B cell (primary cell): ENCODE results near the gene COL19A1. TPM values are rescaled to one million over a fixed set of nuclear protein-coding genes. Genes with fewer than 3 reads are reported as not detected.

Experiments
- ATAC-seq: fragments of 200-7000 bp; cut with Tn5 transposase; one replicate; pipeline ENCODE4 v1.10.0; 2021; ENCODE audit warnings: low read depth, mild to moderate bottlenecking, moderate number of reproducible peaks, moderate library complexity
- CTCF ChIA-PET: fragments of 350-600 bp; sonication (Branson Sonifier 250); formaldehyde crosslinking; loops from one replicate; lab custom pipeline; 2021; ENCODE audit warnings: antibody characterized with exemption, inconsistent platforms; lab: Charles Lee
- POLR2A ChIA-PET: fragments of 350-600 bp; sonication (Branson Sonifier 250); formaldehyde crosslinking; loops from one replicate; lab custom pipeline; 2021; ENCODE audit warnings: antibody characterized with exemption; lab: Charles Lee
- DNase-seq: peaks from one replicate; pipeline ENCODE4 v3.0.0; 2013
- H2AFZ ChIP-seq: 2 replicates; pipeline ENCODE4 v1.6.1; 2012; ENCODE audit warnings: mild to moderate bottlenecking, low read depth, low read length; ENCODE audit not compliant: insufficient read depth, poor library complexity, severe bottlenecking
- H3K27ac ChIP-seq, 2 donors: 1 replicate in 1 of 2; 2 replicates in 1 of 2; pipeline ENCODE4 v1.5.1; 2012 to 2013; ENCODE audit warnings: low read length in 2 of 2, mild to moderate bottlenecking in 2 of 2, moderate library complexity in 1 of 2
- H3K27me3 ChIP-seq, 4 experiments: fragments of 200-600 bp in 1 of 4; sonication (generic) in 1 of 4; replicated peaks in 1 of 4; 1 replicate in 2 of 4; 2 replicates in 2 of 4; pipeline versions ENCODE4 v1.6.1 to v1.7.0; 2013 to 2016; ENCODE audit warnings: low read length in 3 of 4, mild to moderate bottlenecking in 2 of 4, mixed read lengths in 1 of 4, moderate library complexity in 1 of 4; ENCODE audit not compliant: insufficient read depth in 4 of 4, control insufficient read depth in 3 of 4; ENCODE audit errors: control extremely low read depth in 1 of 4
- H3K36me3 ChIP-seq, 2 experiments: replicated peaks in 1 of 2; 1 replicate in 1 of 2; 2 replicates in 1 of 2; pipeline versions ENCODE4 v1.6.1 to v1.7.1; 2013; ENCODE audit warnings: low read length in 1 of 2; ENCODE audit not compliant: insufficient read depth in 2 of 2, control insufficient read depth in 1 of 2; ENCODE audit errors: control extremely low read depth in 1 of 2, extremely low read depth in 1 of 2
- H3K4me1 ChIP-seq, 2 donors: fragments of 200-600 bp in 1 of 2; sonication (generic) in 1 of 2; 1 replicate in 1 of 2; 2 replicates in 1 of 2; pipeline versions ENCODE4 v1.5.1 to v1.6.1; 2013 to 2017; ENCODE audit warnings: low read length in 2 of 2; ENCODE audit not compliant: control insufficient read depth in 2 of 2, insufficient read depth in 2 of 2
- H3K4me2 ChIP-seq: replicated peaks from 2 replicates; pipeline ENCODE3; 2012; ENCODE audit warnings: mild to moderate bottlenecking, low read depth, low read length; ENCODE audit not compliant: poor library complexity, severe bottlenecking
- H3K4me3 ChIP-seq, 5 experiments: fragments of 200-600 bp in 1 of 5; sonication (generic) in 1 of 5; 1 replicate in 3 of 5; 2 replicates in 2 of 5; pipeline versions ENCODE4 v1.5.1 to v1.7.0; 2011 to 2016; ENCODE audit warnings: low read length in 4 of 5, mild to moderate bottlenecking in 4 of 5, low read depth in 2 of 5, control low read depth in 1 of 5, moderate library complexity in 1 of 5; ENCODE audit not compliant: insufficient read depth in 1 of 5; ENCODE audit errors: control extremely low read depth in 1 of 5, extremely low read depth in 1 of 5
- H3K79me2 ChIP-seq: fragments of 200-600 bp; sonication (generic); one replicate; pipeline ENCODE4 v1.6.0; 2016; ENCODE audit warnings: low read length; ENCODE audit not compliant: control insufficient read depth, insufficient read depth
- H3K9ac ChIP-seq: fragments of 200-600 bp; sonication (generic); 2 replicates; pipeline ENCODE4 v1.6.1; 2017; ENCODE audit warnings: mild to moderate bottlenecking, low read length, moderate library complexity
- H3K9me3 ChIP-seq, 3 donors: one replicate each; pipeline versions ENCODE4 v1.6.1 to v1.7.1; 2013; ENCODE audit warnings: low read length in 2 of 3; ENCODE audit not compliant: control insufficient read depth in 2 of 3, insufficient read depth in 1 of 3; ENCODE audit errors: control extremely low read depth in 1 of 3
- H4K20me1 ChIP-seq: 2 replicates; pipeline ENCODE4 v1.6.0; 2012; ENCODE audit warnings: mild to moderate bottlenecking, low read length; ENCODE audit not compliant: insufficient read depth, control insufficient read depth, poor library complexity, severe bottlenecking
- H3K27ac Mint-ChIP-seq: one replicate; pipeline ENCODE4 v1.8.0; 2021; ENCODE audit warnings: mixed read lengths
- H3K27me3 Mint-ChIP-seq: one replicate; pipeline ENCODE4 v1.8.0; 2021; ENCODE audit warnings: mixed read lengths
- H3K4me1 Mint-ChIP-seq: one replicate; pipeline ENCODE4 v1.8.0; 2021; ENCODE audit warnings: mixed read lengths
- H3K4me3 Mint-ChIP-seq: one replicate; pipeline ENCODE4 v1.8.0; 2021; ENCODE audit warnings: mixed read lengths
- H3K9me3 Mint-ChIP-seq: one replicate; pipeline ENCODE4 v1.8.0; 2022; ENCODE audit warnings: mixed read lengths; ENCODE audit not compliant: insufficient read depth
- CTCF ChIP-seq: fragments of 200-600 bp; IDR thresholded peaks from one replicate; pipeline ENCODE4 v1.8.0; 2022; ENCODE audit warnings: antibody characterized with exemption, mild to moderate bottlenecking
- EZH2 ChIP-seq: IDR thresholded peaks from 2 replicates; pipeline ENCODE4 v1.6.1; 2012; ENCODE audit warnings: borderline replicate concordance, low read depth, mild to moderate bottlenecking, moderate library complexity, low read length; ENCODE audit not compliant: insufficient read depth, poor library complexity, severe bottlenecking
- WGBS: methylation state at CpG from one replicate; pipeline ENCODE4 v1.1.5; 2013; ENCODE audit warnings: missing lambda C conversion rate; ENCODE audit not compliant: insufficient coverage; 5-methylcytosine and 5-hydroxymethylcytosine counted together
- intact Hi-C: fragments of 100-400 bp; cut with micrococcal nuclease; formaldehyde crosslinking; loops from one replicate; pipeline ENCODE4 v1.10.0; 2022
- polyA plus RNA-seq: library from polyadenylated mRNA; depleted of rRNA; stranded (reverse); fragments of >200 nt; gene quantifications from 2 replicates; pipeline ENCODE4 v1.2.3, GENCODE V29; 2012
- total RNA-seq, 2 donors: library from RNA; stranded (reverse); fragments of 120-200 nt in 1 of 2; gene quantifications; 1 replicate in 1 of 2; 2 replicates in 1 of 2; pipeline versions ENCODE4 v1.2.3 to v1.2.4, GENCODE V29; 2013 to 2022

The COL19A1 gene
- total and polyA plus RNA-seq, 2 donors (not counting 1 experiment from before 2014, with no cell fraction given): 14.6 to 61.4 TPM

- Mint-ChIP-seq H3K4me3 (no peak overlapping the region), H3K27ac (no peak overlapping the region), H3K4me1 (peaks cover 6% of the 10 kb centered on the region), H3K9me3 (peaks cover 6% of the 10 kb centered on the region), H3K27me3 (no peaks in the 10 kb centered on the region)
- H3K36me3 ChIP-seq: no peaks in the 10 kb centered on the region
- no CpG with 5 or more reads among the region's 1 CpG for WGBS
- intact Hi-C loops: no loop called here
- H3K79me2 ChIP-seq: peaks cover 20% of the 10 kb centered on the region
- H3K27ac ChIP-seq: no peak overlapping the region
- H3K4me3 ChIP-seq: no peak overlapping the region
- no peaks in the 10 kb centered on the region for H3K27me3 ChIP-seq
- ChIA-PET CTCF (interaction anchor here (1.6 kb wide), 1 partner anchor 21 kb away, joined by 3 read pairs; no protein-coding TSS in a partner anchor), POLR2A (no interaction called here)
- ATAC-seq (no peak), DNase-seq (no peak)
- H2AFZ ChIP-seq: no peak overlapping the region
- H3K4me2 ChIP-seq: no peak overlapping the region
- H3K9me3 ChIP-seq: peaks cover 0 to 6% (median 0%) of the 10 kb centered on the region in 3 donors
- H4K20me1 ChIP-seq: no peaks in the 10 kb centered on the region
- no peak overlapping the region for H3K9ac ChIP-seq
- TF ChIP-seq EZH2: no peak
- TF ChIP-seq CTCF: no peak
- no peaks in the 10 kb centered on the region for H3K4me1 ChIP-seq
Observed at GRCh38 chr6:69852706-69853105, 13.7 kb upstream of the COL19A1 start.

GRCh38 chr6:69861986-69862385 lies 4.4 kb upstream of the COL19A1 start:
- intact Hi-C loops: loop anchor here (10.0 kb wide), 2 partner anchors 127 to 553 kb away; partner anchors contain the start of gene FAM135A
- Mint-ChIP-seq H3K4me1 (peaks cover 34% of the 10 kb centered on the region), H3K27ac (peak overlapping the region; percentile 0), H3K4me3 (no peak overlapping the region), H3K9me3 (no peaks in the 10 kb centered on the region), H3K27me3 (no peaks in the 10 kb centered on the region)
- H3K4me2 ChIP-seq: peak overlapping the region; percentile 10
- H4K20me1 ChIP-seq: no peaks in the 10 kb centered on the region
- H3K4me3 ChIP-seq: no peak overlapping the region
- H2AFZ ChIP-seq: no peak overlapping the region
- H3K27ac ChIP-seq: peak overlapping the region in 1 of 2 donors; percentile 18
- H3K4me1 ChIP-seq: peaks cover 7 to 25% of the 10 kb centered on the region in 2 donors
- ATAC-seq (no peak), DNase-seq (no peak)
- H3K36me3 ChIP-seq: peaks cover 5 to 10% of the 10 kb centered on the region in 2 experiments
- no peak overlapping the region for H3K9ac ChIP-seq
- ChIA-PET POLR2A (no interaction called here), CTCF (interaction anchor here (1.5 kb wide), 1 partner anchor 20 kb away, joined by 4 read pairs; no protein-coding TSS in a partner anchor)
- H3K27me3 ChIP-seq: no peaks in the 10 kb centered on the region
- no peak for TF ChIP-seq CTCF
- no peak for TF ChIP-seq EZH2
- peaks cover 3 to 6% (median 4%) of the 10 kb centered on the region in 3 donors for H3K9me3 ChIP-seq
- H3K79me2 ChIP-seq: peaks cover 80% of the 10 kb centered on the region
- 95% methylated on average over 3 of the region's 3 CpGs for WGBS
